CD4-positive, alpha-beta T cell treated with Interleukin-6 for 4 hours (primary cell): ENCODE data around the gene GRK4.

Experiments
- DNase-seq: peaks from one replicate; pipeline ENCODE4 v3.0.0-alpha.2; 2020; ENCODE audit warnings: mixed read lengths

GRK4 gene

GRCh38 chr4:3017504-3017903, 54.1 kb downstream of the GRK4 start:
- DNase-seq = no peak

GRCh38 chr4:3019145-3019846, 55.9 kb downstream of the GRK4 start:
- DNase-seq = no peak

- peak; percentile 18 for DNase-seq
Observed at GRCh38 chr4:3021127-3021526, 57.8 kb downstream of the GRK4 start.

DNA sequence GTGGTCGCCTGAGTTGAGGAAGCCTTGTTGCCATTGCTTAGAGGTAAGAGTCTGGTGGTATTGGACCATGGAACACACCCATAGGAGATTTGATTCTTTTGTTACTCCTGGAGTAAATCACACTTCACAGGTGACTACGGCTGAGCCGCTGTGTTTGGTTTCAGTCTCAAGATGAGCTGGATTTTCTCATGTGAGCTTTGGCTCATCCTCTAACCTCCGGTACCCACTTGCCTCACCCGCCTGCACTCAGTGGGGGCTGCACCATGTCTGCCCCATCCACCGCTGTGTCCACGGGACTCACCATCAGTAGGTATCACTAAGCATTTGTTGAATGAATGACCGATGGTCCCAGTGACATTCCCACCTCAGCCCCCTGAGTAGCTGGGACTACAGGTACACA, 58.3 kb downstream of the GRK4 start:
- no peak for DNase-seq

DNA sequence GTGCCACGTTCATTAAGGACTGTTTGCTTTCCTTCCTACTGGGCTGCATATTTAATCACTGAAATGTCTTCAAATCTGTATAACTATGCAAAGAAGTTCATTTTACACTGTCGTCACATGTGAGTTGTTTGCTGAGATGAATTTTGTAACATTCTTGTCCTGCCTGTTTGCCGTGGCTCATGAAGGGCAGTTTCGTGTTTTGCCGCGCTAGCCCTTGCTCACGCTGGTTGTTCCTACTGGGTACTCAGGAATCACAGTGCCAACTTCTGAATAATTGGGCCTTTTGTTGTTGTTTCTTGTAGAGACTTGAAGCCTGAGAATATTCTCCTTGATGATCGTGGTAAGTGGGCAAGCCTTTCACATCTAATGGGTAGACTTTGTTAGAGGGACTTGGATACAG, 58.7 kb downstream of the GRK4 start:
- no peak for DNase-seq

DNA sequence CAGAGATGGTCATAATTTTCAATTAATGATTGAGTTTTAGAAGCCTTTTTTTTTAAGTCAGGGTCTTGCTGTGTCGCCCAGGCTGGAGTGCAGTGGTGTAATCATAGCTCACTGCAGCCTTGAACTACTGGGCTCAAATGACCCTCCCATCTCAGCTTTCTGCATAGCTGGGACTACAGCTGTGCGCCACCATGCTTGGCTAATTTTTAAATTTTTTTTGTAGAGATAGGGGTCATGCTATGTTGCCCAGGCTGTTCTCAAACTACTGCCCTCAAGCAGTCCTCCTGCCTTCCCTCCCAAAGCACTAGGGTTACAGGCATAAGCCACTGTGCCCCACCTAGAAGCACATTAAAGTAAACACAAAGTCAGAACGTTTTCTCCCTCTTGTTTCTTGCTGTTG, 59.3 kb downstream of the GRK4 start:
- DNase-seq = no peak

- no peak for DNase-seq
Observed at GRCh38 chr4:3025881-3026280, 62.5 kb downstream of the GRK4 start.

DNA sequence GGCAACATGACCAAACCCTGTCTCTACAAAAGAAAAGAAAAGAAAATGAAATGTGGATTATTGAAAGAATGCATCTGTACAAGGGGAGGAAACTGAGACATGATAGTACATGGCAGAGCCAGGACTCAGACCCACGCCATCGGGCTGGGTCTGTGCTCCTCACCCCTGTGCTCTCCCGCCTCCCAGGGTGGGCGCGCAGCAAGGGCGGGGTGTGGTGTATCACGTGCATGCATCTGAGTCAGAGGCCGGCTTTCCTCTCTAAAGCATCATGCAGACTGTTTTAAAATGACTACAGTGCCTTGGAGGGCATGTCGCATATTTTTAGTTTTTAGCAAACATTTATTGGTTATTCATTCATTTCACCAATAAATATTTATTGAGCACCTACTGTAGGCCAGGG, 63.2 kb downstream of the GRK4 start:
- no peak for DNase-seq

DNA sequence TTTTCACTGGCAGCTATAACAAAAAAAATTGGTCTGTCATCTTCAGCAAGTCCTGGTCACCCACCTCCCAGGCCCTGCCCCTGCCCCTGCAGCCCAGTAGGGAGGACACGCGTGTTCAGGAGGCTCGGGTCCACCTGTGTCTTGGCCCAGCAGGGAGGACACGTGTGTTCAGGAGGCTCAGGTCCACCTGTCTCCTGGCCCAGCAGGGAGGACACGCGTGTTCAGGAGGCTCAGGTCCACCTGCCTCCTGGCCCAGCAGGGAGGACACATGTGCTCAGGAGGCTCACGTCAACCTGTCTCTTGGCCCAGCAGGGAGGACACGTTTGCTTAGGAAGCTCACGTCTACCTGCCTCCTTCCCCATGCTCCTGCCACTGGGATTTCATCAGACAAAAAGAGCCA, 66.1 kb downstream of the GRK4 start:
- DNase-seq = no peak

GRCh38 chr4:3030566-3031356, 67.4 kb downstream of the GRK4 start:
- DNase-seq = no peak

- no peak for DNase-seq
Observed at GRCh38 chr4:3031357-3032082, 68.1 kb downstream of the GRK4 start.

GRCh38 chr4:3034231-3034630, 70.9 kb downstream of the GRK4 start:
- DNase-seq = no peak

- DNase-seq = no peak
Observed at GRCh38 chr4:3035249-3035648, 71.9 kb downstream of the GRK4 start.

DNA sequence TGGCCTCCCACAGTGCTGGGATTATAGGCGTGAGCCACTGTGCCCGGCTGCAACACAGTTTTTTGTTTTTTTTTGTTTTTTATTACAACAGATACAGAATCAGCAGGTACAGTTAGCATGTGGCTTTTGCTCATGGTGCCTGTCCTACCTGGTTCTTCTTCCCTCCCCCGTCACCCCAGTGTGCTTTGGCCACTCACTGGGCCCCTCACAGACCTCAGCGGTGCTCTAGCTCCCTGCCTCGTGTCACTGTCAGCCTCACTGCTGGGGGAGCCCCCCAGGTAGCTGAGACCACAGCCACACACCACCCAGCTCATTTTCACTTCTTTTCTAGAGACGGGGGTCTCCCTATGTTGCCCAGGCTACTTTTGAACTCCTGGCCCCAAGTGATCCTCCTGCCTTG, 72.3 kb downstream of the GRK4 start:
- DNase-seq = no peak

DNA sequence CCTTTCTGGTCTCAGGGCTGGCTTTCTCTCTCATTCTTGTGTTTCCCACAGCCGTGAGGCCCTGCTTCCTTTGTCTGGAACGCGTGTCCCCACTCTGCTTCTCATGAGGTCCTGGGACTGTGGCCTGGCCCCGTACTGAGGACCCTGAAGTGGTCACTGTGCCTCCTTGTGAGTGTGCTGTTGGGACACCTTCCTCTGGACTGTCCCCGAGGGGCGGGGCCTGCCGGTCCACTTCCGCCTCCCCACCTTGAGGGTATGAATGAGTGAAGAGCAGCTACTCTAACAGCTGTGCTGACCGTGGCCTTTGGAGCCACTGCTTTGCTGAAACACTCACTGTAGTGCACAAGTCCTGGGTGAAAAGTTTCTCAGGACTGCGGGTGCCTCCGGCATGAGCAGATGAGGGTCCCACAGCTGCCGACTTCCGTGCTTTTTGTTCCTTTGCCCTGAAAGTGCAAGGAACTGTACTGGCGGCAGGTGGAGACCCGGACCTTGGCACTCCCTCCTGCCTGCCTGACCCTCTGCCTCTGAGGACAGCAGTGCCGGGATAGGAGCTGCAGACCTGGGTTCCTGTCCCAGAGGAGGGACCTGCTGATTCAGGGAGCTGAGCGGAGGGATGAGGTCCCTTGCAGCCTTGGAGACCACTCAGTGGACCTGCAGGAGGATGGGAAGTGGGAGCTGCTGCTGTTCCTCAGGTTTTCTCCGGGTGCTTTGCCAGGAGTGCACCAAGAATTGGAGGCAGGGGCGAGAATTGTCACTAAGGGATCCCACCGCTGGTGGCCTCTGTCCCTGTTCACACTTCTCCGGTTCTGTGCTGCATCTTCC, 73.0 kb downstream of the GRK4 start:
- no peak for DNase-seq

GRCh38 chr4:3037957-3038461, 74.6 kb downstream of the GRK4 start:
- peak; percentile 16 for DNase-seq

GRCh38 chr4:3039706-3040366, 76.5 kb downstream of the GRK4 start:
- no peak for DNase-seq

DNA sequence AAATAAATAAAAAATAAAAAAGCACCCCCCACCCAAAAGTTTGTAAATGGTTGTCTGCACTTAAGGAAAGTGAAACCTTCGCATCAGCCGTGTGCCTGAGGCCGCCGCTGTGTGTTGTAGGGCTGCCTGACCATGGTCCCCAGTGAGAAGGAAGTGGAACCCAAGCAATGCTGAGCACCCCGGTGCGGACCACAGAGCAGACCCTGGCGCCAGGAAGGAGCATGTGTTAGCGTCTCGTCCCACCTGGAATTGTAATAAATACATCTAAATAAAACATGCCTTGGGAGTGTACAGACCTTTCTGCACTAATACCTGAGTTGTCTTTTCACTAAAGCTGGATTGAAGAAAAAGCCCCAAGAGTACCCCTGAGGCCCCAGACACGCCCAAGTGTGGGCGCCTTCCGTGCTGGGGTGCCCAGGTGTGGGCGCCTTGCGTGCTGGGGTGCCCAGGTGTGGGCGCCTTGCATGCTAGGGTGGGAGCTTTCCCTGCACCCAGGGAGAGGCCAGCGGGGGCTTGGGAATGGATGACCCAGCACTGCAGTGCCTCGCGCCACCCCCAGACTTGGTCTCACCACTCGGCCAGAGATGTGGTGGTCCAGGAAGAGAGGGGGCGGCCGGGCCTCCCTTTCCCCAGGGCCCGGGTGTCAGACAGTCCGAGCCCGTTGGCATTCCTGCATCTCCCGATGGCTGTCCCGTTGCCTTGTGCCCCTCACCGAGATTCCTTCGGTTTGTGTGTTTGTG, 77.3 kb downstream of the GRK4 start:
- DNase-seq = no peak

- peak; percentile 53 for DNase-seq
Observed at GRCh38 chr4:3041192-3042142, 78.1 kb downstream of the GRK4 start.

DNA sequence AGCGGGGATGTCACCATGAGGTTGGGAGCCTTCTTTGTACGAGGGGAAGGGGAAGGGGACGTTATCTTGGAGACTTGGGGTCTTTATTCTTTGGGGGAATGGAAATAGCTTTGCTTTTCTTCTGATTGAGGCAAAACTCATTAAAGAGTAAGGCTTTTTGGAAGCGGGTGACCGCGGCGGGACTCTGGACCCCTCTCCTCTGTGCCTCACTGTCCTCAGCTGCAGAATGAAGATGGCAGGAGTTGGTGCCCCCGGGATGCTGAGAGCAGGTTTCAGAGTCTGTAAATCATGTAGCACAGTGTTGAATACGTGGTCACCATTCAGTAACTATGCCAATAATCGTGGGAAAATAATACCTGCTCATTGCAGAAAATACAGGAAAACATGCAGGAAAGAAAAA, 78.9 kb downstream of the GRK4 start:
- no peak for DNase-seq
